NT2/D1 (cell line): ENCODE measurements around the gene CSNK1D.

Experiments used
- DNase-seq: peaks from one replicate; pipeline ENCODE4 v3.0.0-alpha.2; 2011; ENCODE audit warnings: low read depth, low spot score
- H3K27me3 ChIP-seq: 2 replicates; pipeline ENCODE4 v1.6.0; 2011; ENCODE audit warnings: mild to moderate bottlenecking; ENCODE audit not compliant: insufficient read length, insufficient read depth
- H3K36me3 ChIP-seq: 2 replicates; pipeline ENCODE4 v1.6.1; 2011; ENCODE audit warnings: mild to moderate bottlenecking, low read length, mixed read lengths; ENCODE audit not compliant: insufficient read depth, insufficient read length
- H3K4me1 ChIP-seq: 2 replicates; pipeline ENCODE4 v1.5.1; 2011; ENCODE audit not compliant: insufficient read depth, insufficient read length
- H3K4me3 ChIP-seq: 2 replicates; pipeline ENCODE4 v1.5.1; 2011; ENCODE audit warnings: low read depth; ENCODE audit not compliant: insufficient read length
- H3K9ac ChIP-seq: 2 replicates; pipeline ENCODE4 v1.6.0; 2011; ENCODE audit warnings: low read depth; ENCODE audit not compliant: insufficient read length
- H3K9me3 ChIP-seq: 2 replicates; pipeline ENCODE4 v1.5.1; 2011; ENCODE audit warnings: mild to moderate bottlenecking, low read length; ENCODE audit not compliant: insufficient read depth
- SUZ12 ChIP-seq: IDR thresholded peaks from 2 replicates; pipeline ENCODE4 v1.6.1; 2011; ENCODE audit not compliant: insufficient read length, insufficient read depth; ENCODE audit errors: extremely low read depth
- YY1 ChIP-seq: IDR thresholded peaks from 2 replicates; pipeline ENCODE4 v1.6.1; 2011; ENCODE audit not compliant: insufficient read length, insufficient read depth
- ZNF274 ChIP-seq: IDR thresholded peaks from 2 replicates; pipeline ENCODE4 v1.6.1; 2011; ENCODE audit warnings: mild to moderate bottlenecking, low read depth, low read length

Gene CSNK1D

GRCh38 chr17:82236142-82236971 lies 37.1 kb downstream of the CSNK1D start:
- Histone ChIP-seq H3K9me3 (no peaks in the 10 kb centered on the region), H3K36me3 (peaks cover 74% of the 10 kb centered on the region), H3K4me1 (peaks cover 57% of the 10 kb centered on the region), H3K27me3 (no peaks in the 10 kb centered on the region), H3K9ac (peak overlapping the region; percentile 70), H3K4me3 (no peak overlapping the region)
- TF ChIP-seq SUZ12: no peak
- TF ChIP-seq ZNF274: no peak
- no peak for TF ChIP-seq YY1
- DNase-seq: no peak

GRCh38 chr17:82235775-82236141 lies 37.7 kb downstream of the CSNK1D start:
- no peak for DNase-seq
- no peaks in the 10 kb centered on the region for H3K9me3 ChIP-seq
- H3K27me3 ChIP-seq: no peaks in the 10 kb centered on the region
- peaks cover 68% of the 10 kb centered on the region for H3K36me3 ChIP-seq
- TF ChIP-seq SUZ12: no peak
- H3K4me3 ChIP-seq: no peak overlapping the region
- peaks cover 55% of the 10 kb centered on the region for H3K4me1 ChIP-seq
- H3K9ac ChIP-seq: peak overlapping the region; percentile 70

- Histone ChIP-seq H3K4me1 (peaks cover 59% of the 10 kb centered on the region), H3K36me3 (peaks cover 62% of the 10 kb centered on the region), H3K9me3 (no peaks in the 10 kb centered on the region), H3K9ac (peak overlapping the region; percentile 70), H3K27me3 (peaks cover 2% of the 10 kb centered on the region), H3K4me3 (no peak overlapping the region)
- TF ChIP-seq YY1: no peak
- TF ChIP-seq ZNF274: no peak
- TF ChIP-seq SUZ12: no peak
- no peak for DNase-seq
Observed at GRCh38 chr17:82235056-82235774, 38.3 kb downstream of the CSNK1D start.

- no peak for DNase-seq
- H3K36me3 ChIP-seq: peaks cover 61% of the 10 kb centered on the region
Observed at GRCh38 chr17:82234211-82235055, 39.1 kb downstream of the CSNK1D start.

GRCh38 chr17:82232876-82233785 lies 40.4 kb downstream of the CSNK1D start:
- H3K27me3 ChIP-seq: peaks cover 11% of the 10 kb centered on the region
- H3K9ac ChIP-seq: peak overlapping the region; percentile 51
- H3K4me3 ChIP-seq: no peak overlapping the region
- H3K9me3 ChIP-seq: no peaks in the 10 kb centered on the region
- TF ChIP-seq ZNF274: no peak
- peaks cover 56% of the 10 kb centered on the region for H3K4me1 ChIP-seq
- no peak for DNase-seq
- H3K36me3 ChIP-seq: peaks cover 52% of the 10 kb centered on the region

More at GRCh38 chr17:82234211-82235055, 39.1 kb downstream of the CSNK1D start:
- H3K27me3 ChIP-seq: peaks cover 8% of the 10 kb centered on the region
- H3K9ac ChIP-seq: peak overlapping the region; percentile 53
- no peak for TF ChIP-seq ZNF274
- no peak overlapping the region for H3K4me3 ChIP-seq
- no peaks in the 10 kb centered on the region for H3K9me3 ChIP-seq
- H3K4me1 ChIP-seq: peaks cover 59% of the 10 kb centered on the region

GRCh38 chr17:82232322-82232820 lies 41.1 kb downstream of the CSNK1D start:
- Histone ChIP-seq H3K4me1 (peaks cover 48% of the 10 kb centered on the region), H3K36me3 (peaks cover 45% of the 10 kb centered on the region), H3K9me3 (no peaks in the 10 kb centered on the region), H3K27me3 (peaks cover 19% of the 10 kb centered on the region), H3K4me3 (peak overlapping the region; percentile 63), H3K9ac (peak overlapping the region; percentile 80)
- TF ChIP-seq SUZ12: no peak
- TF ChIP-seq YY1: no peak
- no peak for TF ChIP-seq ZNF274
- no peak for DNase-seq
